T-helper 2 cell treated with Interferon-gamma antibody and Interleukin-4, amounts not matched to agents 5 μg/mL and 100 μg/mL, for 36 hours (primary cell): ENCODE results near the gene IQCK.

Source experiments
- DNase-seq: peaks from one replicate; pipeline ENCODE4 v3.0.0; 2021; ENCODE audit warnings: low spot score
- H3K27ac Mint-ChIP-seq: one replicate; pipeline ENCODE4 v1.8.0; 2021; ENCODE audit warnings: mild to moderate bottlenecking, mixed read lengths
- H3K27me3 Mint-ChIP-seq: one replicate; pipeline ENCODE4 v1.8.0; 2021; ENCODE audit warnings: low read depth, mixed read lengths
- H3K36me3 Mint-ChIP-seq: one replicate; pipeline ENCODE4 v1.8.0; 2021; ENCODE audit warnings: low read depth, mixed read lengths
- H3K4me1 Mint-ChIP-seq: one replicate; pipeline ENCODE4 v1.8.0; 2021; ENCODE audit warnings: low read depth, mixed read lengths
- H3K4me3 Mint-ChIP-seq: one replicate; pipeline ENCODE4 v1.8.0; 2022; ENCODE audit warnings: mild to moderate bottlenecking, moderate library complexity, mixed read lengths
- H3K9me3 Mint-ChIP-seq: one replicate; pipeline ENCODE4 v1.8.0; 2021; ENCODE audit warnings: mixed read lengths

Gene IQCK

DNA sequence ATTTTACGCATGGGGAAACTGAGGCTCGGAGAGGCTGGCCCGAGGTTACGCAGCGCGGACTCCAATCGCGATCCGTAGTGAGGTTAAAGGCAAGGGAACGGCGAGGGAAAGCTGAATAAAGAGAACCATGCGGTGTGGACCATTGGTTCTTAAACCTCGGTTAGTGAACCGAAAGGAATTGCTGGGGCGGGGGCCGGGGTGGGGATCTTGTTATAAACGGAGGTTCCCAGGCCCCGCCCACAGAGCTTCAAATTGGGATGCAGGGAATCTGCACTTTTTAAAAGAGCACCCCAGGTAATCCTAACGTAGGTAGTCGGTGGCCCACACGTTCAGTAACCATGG, 524 bp downstream of the IQCK start:
- no peak for DNase-seq
- Mint-ChIP-seq H3K27ac (no peak overlapping the region), H3K36me3 (peaks cover 10% of the 10 kb centered on the region), H3K9me3 (no peaks in the 10 kb centered on the region), H3K4me3 (peak overlapping the region; percentile 90), H3K27me3 (no peaks in the 10 kb centered on the region), H3K4me1 (peaks cover 26% of the 10 kb centered on the region)

DNA sequence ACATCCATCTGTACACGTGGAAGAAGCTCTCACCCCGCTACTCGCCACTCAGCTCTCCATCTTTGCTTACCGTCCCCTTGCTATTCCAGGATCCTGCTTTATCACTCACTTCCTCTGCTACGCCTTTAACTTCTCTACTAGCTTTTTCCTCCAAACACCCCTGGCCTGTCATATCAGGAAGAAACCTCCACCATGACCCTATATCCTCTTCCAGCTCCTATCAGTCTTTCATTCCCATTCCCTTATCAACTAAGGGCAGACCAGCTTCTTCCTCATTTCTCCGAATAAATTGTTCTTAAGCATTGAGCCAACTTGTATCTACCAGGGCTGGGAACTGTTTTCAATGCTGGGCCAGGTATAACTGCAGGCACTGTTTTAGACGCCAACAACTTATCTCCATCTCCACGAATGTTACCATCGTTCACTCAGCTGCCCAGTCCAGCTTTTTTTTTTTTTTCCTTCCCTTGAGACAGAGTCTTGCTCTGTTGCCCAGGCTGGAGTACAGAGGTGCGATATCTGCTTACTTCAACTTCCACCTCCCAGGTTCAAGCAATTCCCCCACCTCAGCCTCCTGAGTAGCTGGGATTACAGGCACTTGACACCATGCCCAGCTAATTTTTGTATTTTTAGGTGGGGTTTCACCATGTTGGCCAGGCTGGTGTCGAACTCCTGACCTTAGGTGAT, 4.3 kb downstream of the IQCK start:
- no peak for DNase-seq
- no peaks in the 10 kb centered on the region for H3K9me3 Mint-ChIP-seq
- no peak overlapping the region for H3K4me3 Mint-ChIP-seq
- peaks cover 13% of the 10 kb centered on the region for H3K4me1 Mint-ChIP-seq
- H3K27me3 Mint-ChIP-seq, result no peaks in the 10 kb centered on the region
- no peaks in the 10 kb centered on the region for H3K36me3 Mint-ChIP-seq
- H3K27ac Mint-ChIP-seq, result no peak overlapping the region

DNA sequence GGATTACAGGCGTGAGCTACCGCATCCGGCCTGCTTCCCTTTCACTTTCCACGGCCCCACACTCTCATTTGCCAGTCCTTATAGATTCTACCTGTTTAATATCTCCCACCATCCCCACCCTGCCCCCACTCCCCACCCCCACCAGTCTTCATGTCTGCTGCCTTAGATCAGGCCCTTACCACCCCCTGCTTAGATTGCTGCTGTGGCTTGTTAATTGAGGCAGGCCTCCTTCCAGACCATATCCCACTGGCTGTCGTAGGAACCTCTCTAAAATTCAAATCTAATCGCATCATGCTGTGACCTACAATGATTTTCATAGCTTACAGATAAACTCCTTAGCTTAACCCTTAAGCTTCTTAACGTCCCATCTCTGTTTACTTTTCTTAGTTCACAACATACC, 4.9 kb downstream of the IQCK start:
- Mint-ChIP-seq H3K9me3 (no peaks in the 10 kb centered on the region), H3K36me3 (no peaks in the 10 kb centered on the region), H3K4me3 (no peak overlapping the region), H3K4me1 (peaks cover 12% of the 10 kb centered on the region), H3K27ac (no peak overlapping the region), H3K27me3 (no peaks in the 10 kb centered on the region)
- DNase-seq, result no peak

DNA sequence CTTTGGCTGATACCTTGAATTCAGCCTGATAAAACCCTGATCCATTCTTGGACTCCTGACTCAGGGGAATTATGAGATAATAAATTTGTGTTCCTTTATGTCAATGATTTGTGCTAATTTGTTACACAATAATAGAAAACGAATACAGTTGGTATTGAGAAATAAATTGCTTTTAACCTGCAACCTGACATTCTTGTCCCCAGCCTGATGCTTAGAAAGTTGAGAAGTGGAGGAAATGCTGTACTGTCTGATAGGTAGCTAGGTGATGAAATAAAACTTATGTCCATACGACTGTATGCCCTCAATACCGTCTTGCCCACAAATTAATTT, 10.5 kb downstream of the IQCK start:
- H3K27ac Mint-ChIP-seq, result no peak overlapping the region
- no peaks in the 10 kb centered on the region for H3K9me3 Mint-ChIP-seq
- H3K27me3 Mint-ChIP-seq, result no peaks in the 10 kb centered on the region
- no peaks in the 10 kb centered on the region for H3K36me3 Mint-ChIP-seq
- no peak for DNase-seq
- no peaks in the 10 kb centered on the region for H3K4me1 Mint-ChIP-seq
- H3K4me3 Mint-ChIP-seq, result no peak overlapping the region

DNA sequence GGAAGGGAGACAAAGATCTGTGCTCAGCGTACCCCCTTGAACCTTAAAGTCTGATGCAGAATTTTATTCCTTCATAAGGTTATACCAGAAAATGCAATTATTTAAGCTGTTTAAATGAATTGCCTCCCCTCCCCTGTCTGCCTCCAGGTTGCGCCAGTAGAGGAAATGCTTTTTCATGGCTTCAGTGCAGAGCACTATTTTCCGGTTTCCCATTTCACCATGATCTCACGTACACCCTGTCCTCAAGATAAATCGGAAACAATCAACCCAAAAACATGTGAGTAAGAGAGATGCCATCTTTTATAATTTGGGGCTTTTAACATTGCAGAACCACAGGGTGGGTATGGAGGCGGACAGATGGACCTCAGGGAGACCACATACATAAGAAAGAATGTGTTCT, 15.5 kb downstream of the IQCK start:
- no peaks in the 10 kb centered on the region for H3K4me1 Mint-ChIP-seq
- H3K27me3 Mint-ChIP-seq, result no peaks in the 10 kb centered on the region
- H3K9me3 Mint-ChIP-seq, result no peaks in the 10 kb centered on the region
- H3K4me3 Mint-ChIP-seq, result no peak overlapping the region
- no peaks in the 10 kb centered on the region for H3K36me3 Mint-ChIP-seq
- no peak overlapping the region for H3K27ac Mint-ChIP-seq
- DNase-seq, result no peak

DNA sequence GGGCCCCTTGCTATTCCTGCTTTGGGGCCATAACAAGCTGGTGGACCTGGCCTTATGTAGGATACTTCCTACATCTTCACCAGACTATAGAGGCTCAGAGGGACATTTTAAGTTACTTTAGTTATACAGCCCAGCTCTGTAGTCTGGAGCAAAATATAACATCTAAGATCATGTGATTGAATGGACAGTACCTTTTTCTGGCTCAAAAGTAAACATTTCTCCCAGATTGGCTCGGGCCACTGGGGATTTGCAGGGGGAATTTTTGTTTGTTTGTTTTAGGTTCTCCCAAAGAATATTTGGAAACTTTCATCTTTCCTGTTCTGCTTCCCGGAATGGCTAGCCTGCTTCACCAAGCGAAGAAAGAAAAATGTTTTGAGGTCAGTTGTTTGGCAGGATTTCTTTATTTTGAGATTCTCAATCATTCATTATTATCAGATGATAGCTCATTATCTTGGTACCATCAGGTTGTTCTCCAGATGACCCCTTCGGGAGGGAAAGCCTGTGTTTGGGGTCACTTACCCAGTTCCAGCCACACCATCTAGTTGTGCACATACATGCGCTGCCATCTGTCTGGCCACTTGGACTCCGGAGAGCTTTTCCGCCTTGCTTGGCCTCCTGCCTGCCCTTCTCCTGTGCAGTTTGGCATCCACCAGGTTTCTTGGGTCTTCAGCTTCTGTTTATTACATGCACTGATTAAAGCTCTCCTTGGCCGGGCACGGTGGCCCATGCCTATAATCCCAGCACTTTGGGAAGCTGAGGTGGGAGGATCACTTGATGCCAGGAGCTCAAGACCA, 17.2 kb downstream of the IQCK start:
- Mint-ChIP-seq H3K4me1 (no peaks in the 10 kb centered on the region), H3K27me3 (no peaks in the 10 kb centered on the region), H3K27ac (no peak overlapping the region), H3K4me3 (no peak overlapping the region), H3K36me3 (no peaks in the 10 kb centered on the region), H3K9me3 (no peaks in the 10 kb centered on the region)
- no peak for DNase-seq

DNA sequence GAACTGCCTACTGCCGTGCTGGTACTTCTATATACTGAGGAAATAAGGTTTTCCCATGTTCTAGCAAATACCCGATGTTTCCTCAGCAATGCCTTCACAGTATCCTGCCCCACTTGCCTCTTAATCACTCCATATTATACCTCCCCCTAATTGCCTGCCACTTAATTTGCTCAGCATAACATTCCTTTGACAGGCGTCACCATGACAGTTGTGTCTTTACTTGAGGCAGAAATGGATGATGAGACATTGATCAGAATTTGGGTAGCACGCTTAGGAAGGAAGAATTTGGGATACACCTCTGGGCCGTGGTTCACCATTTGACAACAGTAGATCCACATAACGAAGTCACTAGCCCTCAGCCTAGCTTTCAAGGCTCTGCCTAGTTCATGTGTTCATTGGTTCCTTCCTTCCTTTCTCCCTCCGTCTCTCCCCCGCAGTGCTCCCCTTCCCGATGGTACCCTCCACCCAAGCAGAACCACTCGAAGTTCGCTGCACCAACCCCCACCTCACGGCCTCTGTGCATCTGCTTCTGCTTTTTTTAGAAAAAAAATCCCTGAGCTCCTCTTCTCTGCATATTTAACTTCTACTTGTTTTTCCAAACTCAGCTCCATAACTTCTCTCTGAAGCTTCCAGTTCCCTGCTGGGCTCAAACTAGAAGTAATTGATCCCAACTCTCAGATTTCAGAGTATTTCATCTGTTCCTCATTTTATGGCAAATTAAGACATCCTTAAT, 19.4 kb downstream of the IQCK start:
- no peak for DNase-seq
- Mint-ChIP-seq H3K27ac (no peak overlapping the region), H3K4me1 (no peaks in the 10 kb centered on the region), H3K36me3 (no peaks in the 10 kb centered on the region), H3K27me3 (no peaks in the 10 kb centered on the region), H3K9me3 (no peaks in the 10 kb centered on the region), H3K4me3 (no peak overlapping the region)

DNA sequence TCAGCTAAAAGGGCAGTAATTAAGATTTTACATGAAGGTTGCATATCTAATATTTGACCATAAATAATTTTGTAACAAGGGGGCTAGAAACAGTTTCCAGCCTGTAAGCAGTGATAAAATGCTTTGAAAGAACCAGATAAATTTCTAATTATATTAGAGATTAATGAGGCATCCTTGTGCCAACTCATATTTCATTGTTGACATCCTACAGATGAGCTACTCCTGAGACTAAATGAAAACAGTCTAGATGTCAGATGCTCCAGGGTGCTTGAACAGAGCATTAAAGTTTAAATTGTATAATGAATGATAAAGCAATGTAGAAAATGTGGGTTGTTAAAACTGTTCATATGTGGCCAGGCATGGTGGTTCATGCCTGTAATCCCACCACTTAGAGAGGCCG, 23.3 kb downstream of the IQCK start:
- DNase-seq, result no peak
- Mint-ChIP-seq H3K27ac (no peak overlapping the region), H3K9me3 (no peaks in the 10 kb centered on the region), H3K4me3 (no peak overlapping the region), H3K4me1 (no peaks in the 10 kb centered on the region), H3K36me3 (no peaks in the 10 kb centered on the region), H3K27me3 (no peaks in the 10 kb centered on the region)

DNA sequence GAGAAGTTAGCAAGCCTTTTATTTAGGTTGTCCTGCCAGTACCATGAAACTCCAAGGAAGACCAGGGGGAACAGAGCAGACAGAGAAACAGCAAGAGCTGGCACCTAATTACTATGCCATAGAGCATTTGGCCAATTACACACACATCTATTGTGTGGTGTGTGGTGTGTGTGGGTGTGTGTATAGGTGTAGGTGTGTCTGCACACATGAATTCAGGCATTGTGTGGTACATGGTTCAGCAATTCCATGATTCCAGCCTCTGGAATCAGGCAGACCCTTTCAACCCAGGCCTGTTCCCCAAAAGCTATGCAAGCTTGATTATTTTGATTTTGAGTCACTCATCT, 25.7 kb downstream of the IQCK start:
- no peaks in the 10 kb centered on the region for H3K36me3 Mint-ChIP-seq
- H3K9me3 Mint-ChIP-seq, result no peaks in the 10 kb centered on the region
- H3K4me3 Mint-ChIP-seq, result no peak overlapping the region

DNA sequence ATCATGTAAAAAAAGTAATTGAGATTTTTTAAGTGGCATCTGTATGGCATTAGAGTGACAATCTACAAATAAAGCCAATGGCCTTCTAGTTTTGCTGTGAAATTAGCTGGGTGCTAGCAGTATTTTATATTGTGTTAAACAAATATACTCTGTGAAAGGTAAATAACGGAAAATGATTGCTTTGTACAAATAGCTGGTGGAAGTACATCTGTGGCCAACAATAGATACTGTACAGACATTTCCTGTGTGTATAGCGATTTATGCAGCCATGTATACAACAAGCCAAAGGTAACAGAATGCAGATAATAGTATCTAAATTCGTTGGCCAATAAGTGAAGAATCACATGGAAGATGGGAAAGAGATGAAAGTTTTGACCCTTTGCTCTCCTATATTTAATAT, 26.6 kb downstream of the IQCK start:
- Mint-ChIP-seq H3K36me3 (no peaks in the 10 kb centered on the region), H3K9me3 (no peaks in the 10 kb centered on the region), H3K27me3 (no peaks in the 10 kb centered on the region), H3K4me3 (no peak overlapping the region), H3K27ac (no peak overlapping the region), H3K4me1 (no peaks in the 10 kb centered on the region)
- no peak for DNase-seq

More for the DNA sequence above, 25.7 kb downstream of the IQCK start:
- Mint-ChIP-seq H3K4me1 (no peaks in the 10 kb centered on the region), H3K27ac (no peak overlapping the region), H3K27me3 (no peaks in the 10 kb centered on the region)
- no peak for DNase-seq

DNA sequence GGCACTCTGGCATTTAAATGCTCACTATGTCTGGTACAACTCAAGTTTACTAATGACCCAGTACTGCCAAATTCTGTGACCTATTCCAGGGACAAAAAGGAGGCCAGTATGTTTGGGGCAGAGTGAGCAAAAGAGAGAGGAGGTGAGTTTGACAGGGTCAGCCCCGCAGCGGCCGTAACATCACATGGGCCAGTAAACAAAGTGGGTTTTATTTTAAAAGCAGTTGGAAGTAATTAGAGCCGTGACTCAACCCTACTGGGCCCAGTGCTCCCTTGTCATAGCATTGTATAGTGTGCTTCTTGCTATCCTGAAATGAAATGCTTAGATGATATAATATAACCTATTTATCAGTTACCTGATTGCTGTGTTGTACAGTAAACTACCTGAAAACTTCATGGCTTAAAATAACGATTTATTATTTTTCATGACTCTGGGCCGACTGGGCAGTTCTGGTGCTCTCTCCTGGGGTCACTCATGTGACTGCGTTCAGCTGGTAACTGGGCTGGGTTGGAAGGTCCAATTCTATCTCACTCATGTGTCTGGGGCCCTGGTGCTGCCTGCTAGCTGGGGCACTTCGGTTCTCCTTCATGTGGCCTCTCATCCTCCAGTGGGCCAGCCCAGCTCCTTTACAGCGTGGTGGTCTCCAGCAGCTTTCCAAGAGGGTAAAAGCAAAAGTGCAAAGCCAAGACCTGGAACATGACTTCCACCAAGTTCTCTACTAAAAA, 27.4 kb downstream of the IQCK start:
- no peaks in the 10 kb centered on the region for H3K36me3 Mint-ChIP-seq
- no peaks in the 10 kb centered on the region for H3K27me3 Mint-ChIP-seq
- no peak for DNase-seq

DNA sequence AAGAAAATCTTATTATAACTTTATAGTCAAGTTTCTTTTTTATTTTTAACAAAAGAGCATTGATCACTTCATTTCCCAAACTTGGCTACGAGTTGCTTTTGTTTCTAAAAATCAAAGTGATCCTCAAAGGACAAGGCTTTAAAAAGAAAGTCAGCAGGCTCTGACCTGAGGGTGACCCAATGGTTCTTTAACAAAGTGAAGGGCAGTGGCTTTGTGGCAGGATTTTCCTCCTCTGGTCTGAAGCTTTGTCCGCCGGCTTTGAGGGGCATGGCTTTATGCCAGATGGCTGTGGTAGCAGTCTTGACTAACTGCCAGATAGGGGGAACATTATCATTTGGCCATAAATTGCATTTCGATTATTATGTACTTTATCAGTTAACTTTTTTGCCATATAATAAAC, 28.5 kb downstream of the IQCK start:
- H3K36me3 Mint-ChIP-seq, result no peaks in the 10 kb centered on the region
- no peak overlapping the region for H3K4me3 Mint-ChIP-seq
- H3K27me3 Mint-ChIP-seq, result no peaks in the 10 kb centered on the region
- H3K4me1 Mint-ChIP-seq, result no peaks in the 10 kb centered on the region
- H3K27ac Mint-ChIP-seq, result no peak overlapping the region
- no peak for DNase-seq
- no peaks in the 10 kb centered on the region for H3K9me3 Mint-ChIP-seq

More for the DNA sequence above, 27.4 kb downstream of the IQCK start:
- Mint-ChIP-seq H3K27ac (no peak overlapping the region), H3K4me1 (no peaks in the 10 kb centered on the region), H3K4me3 (no peak overlapping the region), H3K9me3 (no peaks in the 10 kb centered on the region)

DNA sequence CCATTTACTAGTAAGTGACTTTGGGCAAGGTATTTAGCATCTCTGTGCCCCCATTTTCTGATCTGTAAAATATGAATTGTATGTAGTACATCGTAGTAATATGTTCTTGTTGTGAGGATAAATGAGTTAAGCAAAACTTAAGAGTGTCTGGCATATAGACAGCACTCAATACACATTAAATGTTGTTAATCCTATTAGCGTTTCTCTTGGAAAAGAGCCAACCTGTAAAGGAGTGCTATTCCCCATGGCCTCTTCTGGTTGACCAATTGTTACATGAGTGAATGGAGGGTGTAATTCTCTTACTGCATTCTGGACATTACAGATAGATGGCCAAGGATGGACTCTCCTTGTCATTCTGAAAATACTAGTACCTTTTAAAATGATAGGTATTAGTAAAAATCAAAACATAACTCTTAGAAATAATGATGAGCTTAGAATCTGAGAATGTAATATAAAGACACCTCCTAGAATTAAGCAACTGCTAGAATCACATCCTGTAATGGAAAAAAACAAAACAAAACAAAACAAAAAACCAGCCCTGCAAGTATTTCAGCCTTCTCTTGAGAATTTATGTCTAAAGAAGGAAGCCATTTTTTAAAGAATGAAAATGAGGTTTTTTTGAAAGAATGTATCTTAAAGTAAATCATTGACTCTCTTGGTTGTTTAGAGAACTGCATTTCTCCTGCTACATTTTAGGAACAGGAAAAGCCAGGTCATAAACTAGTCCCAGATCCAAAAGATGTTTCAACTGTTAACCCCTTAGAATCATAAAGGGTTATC, 30.5 kb downstream of the IQCK start:
- Mint-ChIP-seq H3K4me1 (no peaks in the 10 kb centered on the region), H3K36me3 (no peaks in the 10 kb centered on the region), H3K9me3 (no peaks in the 10 kb centered on the region), H3K27me3 (no peaks in the 10 kb centered on the region), H3K27ac (no peak overlapping the region), H3K4me3 (no peak overlapping the region)
- no peak for DNase-seq
